Colonic mucosa (tissue), 4 donors: ENCODE measurements around the gene AKAP14. TPM values are rescaled to one million over a fixed set of nuclear protein-coding genes. Genes with fewer than 3 reads are reported as not detected.
"Not testable (repeated sequence)": the region's sequence is repeated elsewhere in the genome, so short reads cannot be mapped to it uniquely, and the experiment has no call there.

Experiments used
- DNase-seq: peaks from one replicate; pipeline ENCODE4 v3.0.0-alpha.2; 2020
- H3K27ac ChIP-seq: fragments of 200-600 bp; one replicate; pipeline ENCODE4 v1.8.0; 2021
- H3K27me3 ChIP-seq: fragments of 200-600 bp; one replicate; pipeline ENCODE4 v1.8.0; 2021
- H3K36me3 ChIP-seq: fragments of 200-600 bp; one replicate; pipeline ENCODE4 v1.8.0; 2021
- H3K4me1 ChIP-seq: fragments of 200-600 bp; one replicate; pipeline ENCODE4 v1.8.0; 2021; ENCODE audit warnings: mild to moderate bottlenecking
- H3K4me3 ChIP-seq: fragments of 200-600 bp; one replicate; pipeline ENCODE4 v1.8.0; 2021
- H3K9ac ChIP-seq, 2 donors: one replicate each; pipeline ENCODE4 v1.7.0; 2013; ENCODE audit warnings: control low read depth in 2 of 2, low read depth in 2 of 2, low read length in 2 of 2
- H3K9me3 ChIP-seq: fragments of 200-600 bp; one replicate; pipeline ENCODE4 v1.8.0; 2021
- intact Hi-C: fragments of 100-400 bp; cut with DNase I; formaldehyde crosslinking; loops from one replicate; pipeline ENCODE4 v1.14.1; 2022
- total RNA-seq, 2 donors: library from RNA; stranded (reverse); fragmentation: NEBNext Ultra II Directional in 1 of 2; extraction: Animal tissue kit (Norgen Biotek cat#: 25700) in 1 of 2; gene quantifications; one replicate each; pipeline ENCODE4 v1.2.1, GENCODE V29; 2021
- TF ChIP-seq, protein P1 (sequence below): fragments of 200-600 bp; IDR thresholded peaks from one replicate; pipeline ENCODE4 v1.8.0; 2022; ENCODE audit warnings: antibody characterized with exemption, mild to moderate bottlenecking
- donor health status: healthy.
- donor health status: DM: no; HTN: no; CAD: no.
- donor health status: DM: no; HTN: no; CAD: no.

AKAP14 gene
- total RNA-seq, 2 donors from 2014 or later, result not detected

DNA sequence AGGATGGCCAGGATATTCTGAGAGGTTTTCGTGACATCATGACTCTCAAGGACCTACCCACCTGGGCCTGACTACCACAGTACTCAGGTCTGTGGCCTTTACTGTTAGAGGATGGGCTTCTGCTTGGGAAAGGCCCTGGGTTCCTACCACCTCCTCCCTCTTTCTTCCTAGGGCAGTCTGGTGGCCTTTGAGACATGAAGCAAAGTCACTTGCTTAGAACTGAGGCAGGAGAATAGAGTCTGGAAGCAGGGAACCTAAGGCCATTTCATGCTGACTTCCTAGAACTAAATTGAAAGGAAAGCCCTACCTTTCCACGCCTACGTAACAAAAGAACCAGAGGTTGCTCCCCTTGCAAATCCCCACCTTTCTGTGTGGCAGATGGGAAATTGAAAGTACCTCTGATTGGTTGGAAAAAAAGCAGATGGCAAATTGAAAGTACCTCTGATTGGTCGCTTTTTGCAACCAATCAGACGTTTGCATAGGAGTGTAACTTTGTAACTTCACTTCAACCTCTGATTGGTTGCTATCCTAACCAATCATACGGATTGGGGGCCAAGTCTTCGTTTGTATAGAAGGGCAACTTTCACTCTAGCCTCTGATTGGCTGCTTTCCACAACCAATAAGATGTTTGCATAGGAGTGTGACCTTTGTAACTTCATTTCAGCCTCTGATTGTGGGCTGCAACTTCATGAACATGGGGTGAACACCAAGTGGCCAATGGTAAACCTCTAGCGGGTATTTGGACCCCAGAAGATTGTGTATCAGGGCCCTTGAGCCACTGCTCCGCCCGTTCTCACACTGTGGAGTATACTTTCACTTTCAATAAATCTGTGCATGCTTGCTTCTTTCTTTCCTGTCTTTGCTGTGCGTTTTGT lies 9.9 kb upstream of the AKAP14 start:
- H3K9me3 ChIP-seq, result no peaks in the 10 kb centered on the region
- intact Hi-C loops, result loop anchor here (10.0 kb wide), 1 partner anchor 371 kb away; no protein-coding TSS in a partner anchor
- no peak overlapping the region for H3K4me3 ChIP-seq
- H3K27ac ChIP-seq, result no peak overlapping the region
- H3K27me3 ChIP-seq, result no peaks in the 10 kb centered on the region
- H3K36me3 ChIP-seq, result no peaks in the 10 kb centered on the region
- H3K9ac ChIP-seq, result peak overlapping the region in 1 of 2 donors; percentile 0
- TF ChIP-seq, protein P1, sequence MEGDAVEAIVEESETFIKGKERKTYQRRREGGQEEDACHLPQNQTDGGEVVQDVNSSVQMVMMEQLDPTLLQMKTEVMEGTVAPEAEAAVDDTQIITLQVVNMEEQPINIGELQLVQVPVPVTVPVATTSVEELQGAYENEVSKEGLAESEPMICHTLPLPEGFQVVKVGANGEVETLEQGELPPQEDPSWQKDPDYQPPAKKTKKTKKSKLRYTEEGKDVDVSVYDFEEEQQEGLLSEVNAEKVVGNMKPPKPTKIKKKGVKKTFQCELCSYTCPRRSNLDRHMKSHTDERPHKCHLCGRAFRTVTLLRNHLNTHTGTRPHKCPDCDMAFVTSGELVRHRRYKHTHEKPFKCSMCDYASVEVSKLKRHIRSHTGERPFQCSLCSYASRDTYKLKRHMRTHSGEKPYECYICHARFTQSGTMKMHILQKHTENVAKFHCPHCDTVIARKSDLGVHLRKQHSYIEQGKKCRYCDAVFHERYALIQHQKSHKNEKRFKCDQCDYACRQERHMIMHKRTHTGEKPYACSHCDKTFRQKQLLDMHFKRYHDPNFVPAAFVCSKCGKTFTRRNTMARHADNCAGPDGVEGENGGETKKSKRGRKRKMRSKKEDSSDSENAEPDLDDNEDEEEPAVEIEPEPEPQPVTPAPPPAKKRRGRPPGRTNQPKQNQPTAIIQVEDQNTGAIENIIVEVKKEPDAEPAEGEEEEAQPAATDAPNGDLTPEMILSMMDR, result no peak
- no peaks in the 10 kb centered on the region for H3K4me1 ChIP-seq
- peak; percentile 29 for DNase-seq

DNA sequence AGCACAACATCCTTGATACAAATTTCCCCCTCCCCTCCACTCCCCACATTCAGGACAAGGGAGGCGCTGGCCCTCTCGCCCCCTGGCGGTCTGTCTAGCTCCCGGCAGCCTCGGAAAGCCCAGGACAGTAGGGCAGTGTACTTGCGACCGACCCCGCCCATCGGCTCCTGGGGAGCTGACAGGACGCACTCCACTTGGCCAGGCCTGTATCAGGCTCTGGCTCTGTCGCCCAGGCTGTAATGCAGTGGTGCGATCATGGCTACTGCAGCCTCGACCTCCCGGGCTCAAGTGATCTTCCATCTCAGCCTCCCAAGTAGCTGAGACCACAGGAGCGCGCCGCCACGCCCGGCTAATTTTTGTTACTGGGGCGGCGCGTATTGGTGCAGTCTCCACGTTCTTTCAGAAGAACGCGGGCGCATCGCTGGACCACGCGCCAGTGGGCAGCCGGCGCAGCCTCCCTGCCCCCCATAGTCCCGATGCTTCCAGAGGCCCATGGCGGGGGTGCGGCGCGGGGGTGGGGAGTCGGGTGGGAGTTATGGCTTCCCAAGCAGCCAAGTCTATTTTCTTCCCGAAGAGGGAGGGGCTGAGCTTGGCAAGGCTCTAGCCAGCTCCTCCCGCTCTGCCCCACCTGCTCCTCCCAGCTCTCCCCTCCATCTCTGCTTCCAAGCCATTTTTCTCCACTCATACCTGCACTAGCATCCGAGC lies 7.8 kb upstream of the AKAP14 start:
- Histone ChIP-seq H3K4me3 (peak overlapping the region; percentile 33), H3K9me3 (no peaks in the 10 kb centered on the region), H3K9ac (no peak overlapping the region), H3K36me3 (no peaks in the 10 kb centered on the region), H3K4me1 (no peaks in the 10 kb centered on the region), H3K27ac (no peak overlapping the region), H3K27me3 (no peaks in the 10 kb centered on the region)
- intact Hi-C loops, result loop anchor here (10.0 kb wide), 1 partner anchor 373 kb away; no protein-coding TSS in a partner anchor
- TF ChIP-seq, protein P1, result peak; percentile 43
- DNase-seq, result peak; percentile 77

DNA sequence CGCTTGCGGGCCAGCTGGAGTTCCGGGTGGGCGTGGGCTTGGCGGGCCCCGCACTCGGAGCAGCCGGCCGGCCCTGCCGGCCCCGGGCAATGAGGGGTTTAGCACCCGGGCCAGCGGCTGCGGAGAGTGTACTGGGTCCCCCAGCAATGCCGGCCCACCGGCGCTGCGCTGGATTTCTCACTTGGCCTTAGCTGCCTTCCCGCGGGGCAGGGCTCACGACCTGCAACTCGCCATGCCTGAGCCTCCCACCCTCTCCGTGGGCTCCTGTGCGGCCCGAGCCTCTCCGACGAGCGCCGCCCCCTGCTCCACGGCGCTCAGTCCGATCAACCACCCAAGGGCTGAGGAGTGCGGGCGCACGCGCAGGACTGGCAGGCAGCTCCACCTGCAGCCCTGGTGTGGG lies 5.1 kb upstream of the AKAP14 start:
- H3K4me1 ChIP-seq, H3K27ac ChIP-seq, H3K9me3 ChIP-seq, intact Hi-C loops, H3K4me3 ChIP-seq, H3K27me3 ChIP-seq, H3K9ac ChIP-seq, DNase-seq, H3K36me3 ChIP-seq: not testable (repeated sequence)

DNA sequence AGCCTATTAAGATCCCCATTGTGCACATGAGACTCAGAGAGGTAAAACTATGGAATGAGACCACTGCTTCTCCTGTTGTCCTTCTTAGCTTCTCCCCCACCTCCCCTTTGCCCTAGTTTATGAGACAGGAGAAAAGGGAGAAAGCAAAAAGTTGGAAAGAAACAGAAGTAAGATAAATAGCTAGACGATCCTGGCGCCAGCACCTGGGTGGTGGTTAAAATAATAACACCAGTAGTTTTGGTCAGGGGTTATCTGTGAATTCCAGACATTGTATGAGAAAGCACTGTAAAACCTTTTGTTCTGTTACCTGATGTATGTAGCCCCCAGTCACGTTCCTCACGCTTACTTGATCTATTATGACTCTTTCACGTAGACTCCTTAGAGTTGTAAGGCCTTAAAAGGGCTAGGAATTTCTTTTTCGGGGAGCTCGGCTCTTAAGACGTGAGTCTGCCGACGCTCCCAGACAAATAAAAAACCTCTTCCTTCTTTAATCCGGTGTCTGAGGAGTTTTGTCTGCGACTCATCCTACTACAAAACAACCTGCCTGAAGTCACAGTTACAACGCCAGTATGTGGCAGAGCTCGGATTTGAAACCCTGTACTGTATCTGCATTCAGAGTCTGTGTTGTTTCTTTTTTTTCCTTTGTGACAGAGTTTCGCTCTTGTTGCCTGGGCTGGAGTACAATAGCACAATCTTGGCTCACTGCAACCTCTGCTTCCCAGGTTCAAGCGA lies 3.6 kb upstream of the AKAP14 start:
- H3K36me3 ChIP-seq, H3K27ac ChIP-seq, H3K4me1 ChIP-seq, H3K9ac ChIP-seq, H3K9me3 ChIP-seq, intact Hi-C loops, H3K4me3 ChIP-seq, H3K27me3 ChIP-seq, DNase-seq: not testable (repeated sequence)

DNA sequence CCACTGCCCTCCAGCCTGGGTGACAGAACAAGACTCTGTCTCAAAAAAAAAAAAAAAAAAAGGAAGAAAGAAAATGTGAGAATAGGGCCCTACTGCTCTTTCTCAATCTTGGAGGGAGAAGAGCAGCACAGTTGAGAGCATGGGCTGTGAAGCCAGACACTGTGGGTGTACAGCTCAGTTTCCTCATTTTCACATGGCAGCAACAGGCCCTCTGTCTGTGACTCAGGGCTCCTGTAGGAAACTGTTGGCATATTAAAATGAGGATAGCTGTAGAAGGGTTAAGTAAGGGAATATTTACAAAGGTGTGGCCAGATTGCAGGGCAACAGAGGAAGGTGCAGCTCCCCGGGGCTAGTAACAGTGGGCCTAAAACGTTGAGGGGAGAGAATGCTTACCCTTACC lies 3.4 kb downstream of the AKAP14 start:
- Histone ChIP-seq H3K27ac (no peak overlapping the region), H3K9ac (no peak overlapping the region), H3K4me1 (no peaks in the 10 kb centered on the region), H3K36me3 (no peaks in the 10 kb centered on the region), H3K4me3 (no peak overlapping the region), H3K27me3 (no peaks in the 10 kb centered on the region), H3K9me3 (no peaks in the 10 kb centered on the region)
- intact Hi-C loops, result no loop called here
- peak; percentile 22 for DNase-seq
- TF ChIP-seq, protein P1, result no peak

DNA sequence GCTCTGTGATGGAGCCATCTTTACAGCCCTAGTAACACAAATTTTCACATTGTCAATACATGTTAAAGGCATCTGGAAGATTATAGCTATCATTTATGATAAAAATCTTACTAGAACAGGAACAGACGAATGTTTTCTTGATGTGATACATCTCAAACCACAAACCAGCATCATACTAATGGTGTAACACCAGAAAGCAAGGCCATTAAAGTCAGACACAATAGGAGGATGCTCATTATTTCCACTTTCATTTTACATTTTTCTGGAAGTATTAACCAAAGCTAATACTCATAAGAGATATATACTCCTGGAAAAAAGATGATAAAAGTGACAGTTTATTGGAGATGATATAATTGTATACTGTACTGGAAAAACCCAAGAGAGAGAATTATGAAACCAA lies 5.3 kb downstream of the AKAP14 start:
- no peaks in the 10 kb centered on the region for H3K9me3 ChIP-seq
- H3K27ac ChIP-seq, result no peak overlapping the region
- H3K27me3 ChIP-seq, result no peaks in the 10 kb centered on the region
- no peak overlapping the region for H3K4me3 ChIP-seq
- DNase-seq, result no peak
- no peaks in the 10 kb centered on the region for H3K36me3 ChIP-seq
- intact Hi-C loops, result no loop called here
- no peak overlapping the region for H3K9ac ChIP-seq
- no peaks in the 10 kb centered on the region for H3K4me1 ChIP-seq
- TF ChIP-seq, protein P1, result no peak
